SK-N-SH treated with all-trans-retinoic acid at 6 μM for 48 hours (cell line): ENCODE results near the gene SLC6A18.

ENCODE experiments used
- ATAC-seq: fragments of 200-7000 bp; cut with Tn5 transposase; 3 replicates; pipeline ENCODE4 v1.9.1; 2020; ENCODE audit warnings: mild to moderate bottlenecking, moderate library complexity
- ARNTL ChIP-seq: fragments of 450-650 bp; formaldehyde crosslinking; IDR thresholded peaks from 2 replicates; pipeline ENCODE4 v1.5.0; 2020; ENCODE audit warnings: low read depth, mild to moderate bottlenecking, moderate library complexity, borderline replicate concordance
- BACH2 ChIP-seq: fragments of 250-450 bp; sonication (Bioruptor Pico); IDR thresholded peaks from 2 replicates; pipeline ENCODE4 v1.9.0; 2021; ENCODE audit warnings: mild to moderate bottlenecking, borderline replicate concordance
- CSDC2 ChIP-seq: fragments of 250-450 bp; sonication (Bioruptor Pico); IDR thresholded peaks from 2 replicates; pipeline ENCODE4 v1.5.0; 2020; ENCODE audit warnings: mild to moderate bottlenecking, moderate library complexity
- ESRRG ChIP-seq: fragments of 250-450 bp; sonication (Bioruptor Pico); IDR thresholded peaks from 2 replicates; pipeline ENCODE4 v1.6.1; 2021; ENCODE audit warnings: mild to moderate bottlenecking
- OSR1 ChIP-seq: fragments of 250-450 bp; sonication (Bioruptor Pico); IDR thresholded peaks from 2 replicates; pipeline ENCODE4 v1.8.0; 2022; ENCODE audit warnings: moderate library complexity, mild to moderate bottlenecking, inconsistent platforms
- POU6F1 ChIP-seq: fragments of 250-450 bp; sonication (Bioruptor Pico); IDR thresholded peaks from 2 replicates; pipeline ENCODE4 v1.8.0; 2021; ENCODE audit warnings: low read depth, mild to moderate bottlenecking, moderate library complexity, borderline replicate concordance
- PPARA ChIP-seq: fragments of 250-450 bp; sonication (Bioruptor Pico); IDR thresholded peaks from 2 replicates; pipeline ENCODE4 v1.5.0; 2020; ENCODE audit warnings: mild to moderate bottlenecking, borderline replicate concordance
- RARB ChIP-seq: fragments of 250-450 bp; sonication (Bioruptor Pico); IDR thresholded peaks from 2 replicates; pipeline ENCODE4 v1.8.0; 2021; ENCODE audit warnings: mild to moderate bottlenecking, moderate library complexity
- SNAI2 ChIP-seq: fragments of 250-450 bp; sonication (Bioruptor Pico); IDR thresholded peaks from 2 replicates; pipeline ENCODE4 v1.5.0; 2020; ENCODE audit warnings: mild to moderate bottlenecking, moderate library complexity
- TCF4 ChIP-seq: fragments of 250-450 bp; sonication (Bioruptor Pico); IDR thresholded peaks from 2 replicates; pipeline ENCODE4 v1.8.0; 2021; ENCODE audit warnings: mild to moderate bottlenecking, moderate library complexity, borderline replicate concordance
- TOX ChIP-seq: fragments of 250-450 bp; sonication (Bioruptor Pico); IDR thresholded peaks from 2 replicates; pipeline ENCODE4 v1.8.0; 2021; ENCODE audit warnings: mild to moderate bottlenecking, moderate library complexity, borderline replicate concordance
- ZC3H10 ChIP-seq: fragments of 250-450 bp; sonication (Bioruptor Pico); IDR thresholded peaks from 2 replicates; pipeline ENCODE4 v1.5.1; 2021; ENCODE audit warnings: mild to moderate bottlenecking, moderate library complexity
- ZFP3 ChIP-seq: fragments of 250-450 bp; sonication (Bioruptor Pico); IDR thresholded peaks from 2 replicates; pipeline ENCODE4 v1.5.0; 2020; ENCODE audit warnings: mild to moderate bottlenecking, moderate library complexity
- ZFP30 ChIP-seq: fragments of 450-650 bp; formaldehyde crosslinking; IDR thresholded peaks from 2 replicates; pipeline ENCODE4 v1.5.0; 2022; ENCODE audit warnings: mild to moderate bottlenecking, moderate library complexity
- ZNF70 ChIP-seq: fragments of 450-650 bp; formaldehyde crosslinking; IDR thresholded peaks from 2 replicates; pipeline ENCODE4 v1.5.0; 2020; ENCODE audit warnings: mild to moderate bottlenecking, moderate library complexity
- ZNF8 ChIP-seq: fragments of 450-650 bp; formaldehyde crosslinking; IDR thresholded peaks from 2 replicates; pipeline ENCODE4 v1.5.0; 2020; ENCODE audit warnings: mild to moderate bottlenecking, moderate library complexity
- TF ChIP-seq, protein P1 (sequence below): fragments of 250-450 bp; sonication (Bioruptor Pico); IDR thresholded peaks from 2 replicates; pipeline ENCODE4 v1.8.0; 2020; ENCODE audit warnings: mild to moderate bottlenecking, moderate library complexity, borderline replicate concordance
- TF ChIP-seq, protein P2 (sequence below): fragments of 250-450 bp; sonication (Bioruptor Pico); IDR thresholded peaks from 2 replicates; pipeline ENCODE4 v1.5.0; 2020; ENCODE audit warnings: mild to moderate bottlenecking, moderate library complexity
- TF ChIP-seq, protein P3 (sequence below): fragments of 250-450 bp; sonication (Bioruptor Pico); IDR thresholded peaks from 2 replicates; pipeline ENCODE4 v1.5.1; 2021; ENCODE audit warnings: mild to moderate bottlenecking, moderate library complexity
- TF ChIP-seq, protein P4 (sequence below): fragments of 250-450 bp; sonication (Bioruptor Pico); IDR thresholded peaks from 2 replicates; pipeline ENCODE4 v1.5.1; 2020; ENCODE audit warnings: low read depth, mild to moderate bottlenecking, moderate library complexity

The SLC6A18 gene

GRCh38 chr5:1264211-1264610 is 39.0 kb downstream of the SLC6A18 start (continued):
- TF ChIP-seq, protein P1, sequence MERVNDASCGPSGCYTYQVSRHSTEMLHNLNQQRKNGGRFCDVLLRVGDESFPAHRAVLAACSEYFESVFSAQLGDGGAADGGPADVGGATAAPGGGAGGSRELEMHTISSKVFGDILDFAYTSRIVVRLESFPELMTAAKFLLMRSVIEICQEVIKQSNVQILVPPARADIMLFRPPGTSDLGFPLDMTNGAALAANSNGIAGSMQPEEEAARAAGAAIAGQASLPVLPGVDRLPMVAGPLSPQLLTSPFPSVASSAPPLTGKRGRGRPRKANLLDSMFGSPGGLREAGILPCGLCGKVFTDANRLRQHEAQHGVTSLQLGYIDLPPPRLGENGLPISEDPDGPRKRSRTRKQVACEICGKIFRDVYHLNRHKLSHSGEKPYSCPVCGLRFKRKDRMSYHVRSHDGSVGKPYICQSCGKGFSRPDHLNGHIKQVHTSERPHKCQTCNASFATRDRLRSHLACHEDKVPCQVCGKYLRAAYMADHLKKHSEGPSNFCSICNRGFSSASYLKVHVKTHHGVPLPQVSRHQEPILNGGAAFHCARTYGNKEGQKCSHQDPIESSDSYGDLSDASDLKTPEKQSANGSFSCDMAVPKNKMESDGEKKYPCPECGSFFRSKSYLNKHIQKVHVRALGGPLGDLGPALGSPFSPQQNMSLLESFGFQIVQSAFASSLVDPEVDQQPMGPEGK (CRISPR knock-in tag) = no peak
- TF ChIP-seq PPARA (CRISPR knock-in tag) = no peak
- TF ChIP-seq, all 23 proteins: peak for 0

DNA sequence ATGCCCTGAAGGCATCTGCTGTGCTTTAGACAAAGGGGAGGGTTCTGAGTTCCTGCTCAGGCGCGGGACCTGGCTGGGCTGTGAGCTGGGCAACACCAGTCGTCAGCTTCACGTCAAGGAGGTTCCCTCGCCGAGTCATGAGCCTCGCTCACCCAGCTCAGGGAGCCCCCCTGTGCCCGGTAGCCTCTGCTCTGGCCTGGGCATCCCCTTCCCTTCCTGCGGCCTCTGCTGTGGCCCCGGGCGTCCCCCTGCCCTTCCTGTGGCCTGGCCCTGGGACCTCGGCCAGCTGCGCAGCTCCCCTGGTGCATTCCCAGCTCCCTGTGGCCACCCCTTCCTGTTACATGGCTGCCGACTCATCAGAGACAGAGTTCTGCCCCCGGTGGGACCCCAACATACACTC is 39.8 kb downstream of the SLC6A18 start:
- TF ChIP-seq, protein P2, sequence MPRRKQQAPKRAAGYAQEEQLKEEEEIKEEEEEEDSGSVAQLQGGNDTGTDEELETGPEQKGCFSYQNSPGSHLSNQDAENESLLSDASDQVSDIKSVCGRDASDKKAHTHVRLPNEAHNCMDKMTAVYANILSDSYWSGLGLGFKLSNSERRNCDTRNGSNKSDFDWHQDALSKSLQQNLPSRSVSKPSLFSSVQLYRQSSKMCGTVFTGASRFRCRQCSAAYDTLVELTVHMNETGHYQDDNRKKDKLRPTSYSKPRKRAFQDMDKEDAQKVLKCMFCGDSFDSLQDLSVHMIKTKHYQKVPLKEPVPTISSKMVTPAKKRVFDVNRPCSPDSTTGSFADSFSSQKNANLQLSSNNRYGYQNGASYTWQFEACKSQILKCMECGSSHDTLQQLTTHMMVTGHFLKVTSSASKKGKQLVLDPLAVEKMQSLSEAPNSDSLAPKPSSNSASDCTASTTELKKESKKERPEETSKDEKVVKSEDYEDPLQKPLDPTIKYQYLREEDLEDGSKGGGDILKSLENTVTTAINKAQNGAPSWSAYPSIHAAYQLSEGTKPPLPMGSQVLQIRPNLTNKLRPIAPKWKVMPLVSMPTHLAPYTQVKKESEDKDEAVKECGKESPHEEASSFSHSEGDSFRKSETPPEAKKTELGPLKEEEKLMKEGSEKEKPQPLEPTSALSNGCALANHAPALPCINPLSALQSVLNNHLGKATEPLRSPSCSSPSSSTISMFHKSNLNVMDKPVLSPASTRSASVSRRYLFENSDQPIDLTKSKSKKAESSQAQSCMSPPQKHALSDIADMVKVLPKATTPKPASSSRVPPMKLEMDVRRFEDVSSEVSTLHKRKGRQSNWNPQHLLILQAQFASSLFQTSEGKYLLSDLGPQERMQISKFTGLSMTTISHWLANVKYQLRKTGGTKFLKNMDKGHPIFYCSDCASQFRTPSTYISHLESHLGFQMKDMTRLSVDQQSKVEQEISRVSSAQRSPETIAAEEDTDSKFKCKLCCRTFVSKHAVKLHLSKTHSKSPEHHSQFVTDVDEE (CRISPR knock-in tag) = no peak
- TF ChIP-seq ZNF8 = no peak
- TF ChIP-seq BACH2 (CRISPR knock-in tag) = no peak
- TF ChIP-seq PPARA (CRISPR knock-in tag) = no peak
- TF ChIP-seq, protein P3, sequence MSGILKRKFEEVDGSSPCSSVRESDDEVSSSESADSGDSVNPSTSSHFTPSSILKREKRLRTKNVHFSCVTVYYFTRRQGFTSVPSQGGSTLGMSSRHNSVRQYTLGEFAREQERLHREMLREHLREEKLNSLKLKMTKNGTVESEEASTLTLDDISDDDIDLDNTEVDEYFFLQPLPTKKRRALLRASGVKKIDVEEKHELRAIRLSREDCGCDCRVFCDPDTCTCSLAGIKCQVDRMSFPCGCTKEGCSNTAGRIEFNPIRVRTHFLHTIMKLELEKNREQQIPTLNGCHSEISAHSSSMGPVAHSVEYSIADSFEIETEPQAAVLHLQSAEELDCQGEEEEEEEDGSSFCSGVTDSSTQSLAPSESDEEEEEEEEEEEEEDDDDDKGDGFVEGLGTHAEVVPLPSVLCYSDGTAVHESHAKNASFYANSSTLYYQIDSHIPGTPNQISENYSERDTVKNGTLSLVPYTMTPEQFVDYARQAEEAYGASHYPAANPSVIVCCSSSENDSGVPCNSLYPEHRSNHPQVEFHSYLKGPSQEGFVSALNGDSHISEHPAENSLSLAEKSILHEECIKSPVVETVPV = no peak
- TF ChIP-seq TOX (CRISPR knock-in tag) = no peak
- TF ChIP-seq, protein P1 (CRISPR knock-in tag) = no peak
- no peak for TF ChIP-seq TCF4 (CRISPR knock-in tag)
- TF ChIP-seq ZNF70 (CRISPR knock-in tag) = no peak
- TF ChIP-seq POU6F1 (CRISPR knock-in tag) = no peak
- TF ChIP-seq RARB (CRISPR knock-in tag) = no peak
- TF ChIP-seq CSDC2 (CRISPR knock-in tag) = no peak
- TF ChIP-seq ARNTL = no peak
- TF ChIP-seq, protein P4, sequence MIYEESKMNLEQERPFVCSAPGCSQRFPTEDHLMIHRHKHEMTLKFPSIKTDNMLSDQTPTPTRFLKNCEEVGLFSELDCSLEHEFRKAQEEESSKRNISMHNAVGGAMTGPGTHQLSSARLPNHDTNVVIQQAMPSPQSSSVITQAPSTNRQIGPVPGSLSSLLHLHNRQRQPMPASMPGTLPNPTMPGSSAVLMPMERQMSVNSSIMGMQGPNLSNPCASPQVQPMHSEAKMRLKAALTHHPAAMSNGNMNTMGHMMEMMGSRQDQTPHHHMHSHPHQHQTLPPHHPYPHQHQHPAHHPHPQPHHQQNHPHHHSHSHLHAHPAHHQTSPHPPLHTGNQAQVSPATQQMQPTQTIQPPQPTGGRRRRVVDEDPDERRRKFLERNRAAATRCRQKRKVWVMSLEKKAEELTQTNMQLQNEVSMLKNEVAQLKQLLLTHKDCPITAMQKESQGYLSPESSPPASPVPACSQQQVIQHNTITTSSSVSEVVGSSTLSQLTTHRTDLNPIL (CRISPR knock-in tag) = no peak
- no peak for TF ChIP-seq OSR1 (CRISPR knock-in tag)
- TF ChIP-seq SNAI2 = no peak
- TF ChIP-seq ESRRG = no peak
- no peak for TF ChIP-seq ZFP3 (CRISPR knock-in tag)
- no peak for TF ChIP-seq ZC3H10 (CRISPR knock-in tag)
- no peak for TF ChIP-seq ZFP30
- ATAC-seq = no peak
